Measurements from ENCODE around the gene CIRBP. TPM values are rescaled to one million over a fixed set of nuclear protein-coding genes. Genes with fewer than 3 reads are reported as not detected.

CIRBP gene
- total and polyA plus RNA-seq, 2 of the 13 experiments (the other 11 are each of a cell fraction or from before 2014, with no cell fraction given): 133 to 140 TPM

- no peak for TF ChIP-seq ZNF276 (CRISPR knock-in tag; IDR thresholded peaks at IDR 0.05; ENCODE audit: low read depth)
- no peak for TF ChIP-seq ZNF644 (CRISPR knock-in tag; IDR thresholded peaks at IDR 0.05; ENCODE audit: low read depth)
- TF ChIP-seq FOSL1 (CRISPR knock-in tag; IDR thresholded peaks at IDR 0.05; ENCODE audit: borderline replicate concordance): no peak
- no peak for TF ChIP-seq SRSF4 (IDR thresholded peaks at IDR 0.05; ENCODE audit: low read depth, low read length, poor library complexity, severe bottlenecking)
- TF ChIP-seq ZNF552 (CRISPR knock-in tag; IDR thresholded peaks at IDR 0.05; ENCODE audit: borderline replicate concordance): no peak
- no peak; the same call in 1 of the 2 replicates for TF ChIP-seq CTCF (CRISPR knock-in tag; IDR thresholded peaks at IDR 0.05)
- TF ChIP-seq TFDP2 (CRISPR knock-in tag; IDR thresholded peaks at IDR 0.05): peak; percentile 49; the same call in 1 of the 2 replicates
- TF ChIP-seq TCF7 (IDR thresholded peaks at IDR 0.05; ENCODE audit: low read depth): no peak
- TF ChIP-seq MBD4 (IDR thresholded peaks at IDR 0.05; ENCODE audit: borderline replicate concordance, low read length): no peak
- TF ChIP-seq ATF5 (CRISPR knock-in tag; IDR thresholded peaks at IDR 0.05; ENCODE audit: low read depth): no peak; the same call in 1 of the 2 replicates
- TF ChIP-seq JUNB (CRISPR knock-in tag; IDR thresholded peaks at IDR 0.05; ENCODE audit: borderline replicate concordance): peak; percentile 22; the same call in 1 of the 2 replicates
- TF ChIP-seq GATAD2A (CRISPR knock-in tag; IDR thresholded peaks at IDR 0.05): no peak
- peak; percentile 91 for TF ChIP-seq ZXDC (CRISPR knock-in tag; IDR thresholded peaks at IDR 0.05)
- TF ChIP-seq ZNF543 (CRISPR knock-in tag; IDR thresholded peaks at IDR 0.05): 0 out of 2 replicates have a peak, but pooled peaks have one; percentile 48
- no peak; the same call in 1 of the 2 replicates for TF ChIP-seq ZBTB25 (CRISPR knock-in tag; IDR thresholded peaks at IDR 0.05)
- TF ChIP-seq HMG20A (CRISPR knock-in tag; IDR thresholded peaks at IDR 0.05; ENCODE audit: borderline replicate concordance): no peak
- TF ChIP-seq ZNF468 (CRISPR knock-in tag; IDR thresholded peaks at IDR 0.05): no peak
Observed at GRCh38 chr19:1275260-1275975, 6.3 kb downstream of the CIRBP start, which contains the start of gene FAM174C (continued).

Measured in HepG2 (cell line).